GM08714 (cell line): ENCODE data around the gene UBQLN4.
A peak's percentile ranks its signal among the peaks of the same experiment; 100 is the strongest.

Experiments used
- H3K4me3 ChIP-seq: fragments of 200-500 bp; sonication (Bioruptor generic); 2 replicates; pipeline ENCODE4 v1.5.1; 2014; ENCODE audit warnings: mild to moderate bottlenecking, low read length, inconsistent platforms
- ZNF274 ChIP-seq: IDR thresholded peaks from 2 replicates; pipeline ENCODE4 v1.6.1; 2012; ENCODE audit warnings: mild to moderate bottlenecking, low read depth, low read length

UBQLN4 gene

GRCh38 chr1:156053768-156054499 is at the start of gene UBQLN4:
Gene UBQLN4, minus strand, starts transcription at chr1:156053798. Its CDS starts 97 bp downstream, at chr1:156053701.
- TF ChIP-seq ZNF274, result no peak
- H3K4me3 ChIP-seq, result peak within 1 kb of the TSS; percentile 75

GRCh38 chr1:156102633-156103511 is 49.3 kb upstream of the UBQLN4 start:
- H3K4me3 ChIP-seq, result no peak overlapping the region
- TF ChIP-seq ZNF274, result no peak

- no peak overlapping the region for H3K4me3 ChIP-seq
- no peak for TF ChIP-seq ZNF274
Measured at GRCh38 chr1:156101880-156102279, 48.3 kb upstream of the UBQLN4 start.

DNA sequence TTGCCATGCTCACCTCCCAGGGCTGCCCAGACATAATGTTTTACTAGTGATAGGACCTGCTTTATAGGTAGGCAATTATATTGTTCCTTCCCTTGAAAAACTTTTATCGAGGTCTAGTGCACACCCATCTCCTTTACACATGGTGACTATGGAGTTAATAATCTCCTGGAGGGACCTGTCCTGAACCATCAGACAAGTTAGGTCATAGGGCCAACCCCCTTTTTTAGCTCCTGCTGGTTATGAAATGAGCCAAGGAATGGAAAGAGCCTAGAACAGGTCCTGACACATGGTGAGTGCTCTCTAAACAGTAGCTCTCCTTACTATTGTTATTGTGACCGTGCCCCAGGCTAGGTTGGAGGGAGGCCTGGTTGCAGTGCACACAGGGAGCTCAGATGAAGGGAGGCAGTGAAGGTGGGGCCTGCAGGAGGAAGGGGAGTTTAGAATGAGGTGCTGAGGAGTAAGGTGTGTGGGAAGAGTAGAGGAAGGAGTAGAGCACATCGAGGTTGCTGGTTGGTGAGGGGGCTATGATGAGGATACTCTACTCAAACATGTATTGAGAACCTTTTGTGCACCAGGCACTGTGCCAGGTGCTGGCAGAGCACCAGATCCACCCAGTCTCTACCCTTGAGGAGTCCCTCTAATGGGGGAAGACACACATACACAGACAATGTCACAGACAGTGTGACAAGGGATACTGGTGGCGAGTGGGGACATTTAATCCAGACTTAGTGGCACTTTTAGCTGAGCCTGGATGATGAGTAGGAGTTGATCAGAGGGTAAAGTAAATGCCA is 46.8 kb upstream of the UBQLN4 start:
- no peak for TF ChIP-seq ZNF274
- no peak overlapping the region for H3K4me3 ChIP-seq

DNA sequence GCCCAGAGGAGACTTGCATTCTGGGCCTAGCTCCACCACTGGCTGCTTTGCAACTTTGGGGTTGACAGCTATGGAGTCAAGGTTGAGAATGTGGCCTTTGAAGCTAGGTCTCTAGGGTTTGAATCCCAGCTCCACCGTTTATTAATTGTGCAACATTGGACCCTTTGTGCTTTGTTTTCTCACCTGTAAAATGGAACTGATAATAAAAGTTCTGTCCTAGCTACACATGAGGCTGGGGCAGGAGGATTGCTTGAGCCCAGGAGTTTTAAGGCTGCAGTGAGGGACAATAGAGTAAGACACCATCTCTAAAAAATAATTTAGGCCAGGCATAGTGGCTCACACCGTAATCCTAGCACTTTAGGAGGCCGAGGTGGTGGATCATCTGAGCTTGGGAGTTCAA is 45.7 kb upstream of the UBQLN4 start:
- H3K4me3 ChIP-seq, result no peak overlapping the region
- TF ChIP-seq ZNF274, result no peak

DNA sequence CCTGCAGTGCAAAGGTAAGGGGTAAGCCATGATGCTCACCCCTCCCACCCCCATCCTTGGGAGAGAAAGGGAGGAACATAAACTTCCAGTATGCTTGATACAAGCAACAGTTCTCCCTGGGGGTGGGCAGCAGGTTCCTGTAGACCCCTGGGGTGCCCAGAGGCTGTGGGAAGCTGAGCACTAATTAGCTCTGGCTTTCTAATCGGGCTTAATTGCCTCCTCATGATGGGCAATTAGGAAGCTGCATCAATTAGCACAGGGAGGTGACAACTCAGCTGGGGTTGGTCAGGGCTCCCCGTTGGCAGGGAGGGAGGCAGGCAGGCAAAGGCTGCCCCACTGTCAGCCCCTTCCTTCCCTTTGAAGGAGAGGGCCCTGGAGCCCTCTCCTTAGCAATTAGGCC is 45.2 kb upstream of the UBQLN4 start:
- H3K4me3 ChIP-seq, result no peak overlapping the region
- TF ChIP-seq ZNF274, result no peak

GRCh38 chr1:156097499-156098178 is 44.0 kb upstream of the UBQLN4 start:
- no peak overlapping the region for H3K4me3 ChIP-seq
- no peak for TF ChIP-seq ZNF274

- TF ChIP-seq ZNF274, result no peak
- no peak overlapping the region; the same call in 1 of the 2 replicates for H3K4me3 ChIP-seq
Measured at GRCh38 chr1:156096640-156097391, 43.2 kb upstream of the UBQLN4 start.

GRCh38 chr1:156095906-156096508 is 42.4 kb upstream of the UBQLN4 start:
- H3K4me3 ChIP-seq, result no peak overlapping the region; the same call in 1 of the 2 replicates
- no peak for TF ChIP-seq ZNF274

GRCh38 chr1:156091610-156092009 is 38.0 kb upstream of the UBQLN4 start:
- no peak for TF ChIP-seq ZNF274
- no peak overlapping the region for H3K4me3 ChIP-seq

- no peak for TF ChIP-seq ZNF274
Measured at GRCh38 chr1:156090840-156091188, 37.2 kb upstream of the UBQLN4 start.

GRCh38 chr1:156090138-156090839 is 36.7 kb upstream of the UBQLN4 start:
- TF ChIP-seq ZNF274, result no peak
- H3K4me3 ChIP-seq, result no peak overlapping the region

More at GRCh38 chr1:156090840-156091188, 37.2 kb upstream of the UBQLN4 start:
- no peak overlapping the region for H3K4me3 ChIP-seq

DNA sequence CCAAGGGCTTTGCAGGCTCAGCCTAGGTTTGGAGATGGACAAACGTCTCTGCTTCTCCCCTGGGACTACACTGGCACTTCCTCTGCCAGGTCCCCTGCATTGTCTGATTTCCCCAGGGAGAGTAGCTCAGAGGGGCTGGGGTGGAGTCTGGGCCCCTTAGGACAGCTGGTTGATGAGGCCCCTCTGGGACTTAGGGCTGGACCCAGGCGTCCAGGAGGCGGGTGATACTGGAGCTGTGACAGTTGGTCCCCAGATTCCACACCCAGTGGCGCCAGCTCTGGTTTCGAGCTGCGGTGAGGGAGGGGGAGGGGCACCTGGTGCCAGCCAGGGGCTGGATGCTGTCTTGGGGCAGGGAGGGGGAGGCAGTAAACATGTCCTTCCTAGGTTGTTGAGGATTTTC is 36.1 kb upstream of the UBQLN4 start:
- no peak for TF ChIP-seq ZNF274
- H3K4me3 ChIP-seq, result no peak overlapping the region
